Activated CD4-positive, CD25-positive, alpha-beta regulatory T cell treated with anti-CD3 and anti-CD28 coated beads, Interleukin-2, amount 50 U/mL, for 72 hours (primary cell): ENCODE measurements around the gene ASNS.

Experiments used
- DNase-seq: peaks from one replicate; pipeline ENCODE4 v3.0.0; 2021

ASNS gene

GRCh38 chr7:97842006-97842405 is 30.2 kb downstream of the ASNS start:
- DNase-seq: no peak

GRCh38 chr7:97835296-97836138 is 36.7 kb downstream of the ASNS start:
- DNase-seq: peak; percentile 48

GRCh38 chr7:97819161-97819560 is 53.0 kb downstream of the ASNS start:
- DNase-seq: no peak

DNA sequence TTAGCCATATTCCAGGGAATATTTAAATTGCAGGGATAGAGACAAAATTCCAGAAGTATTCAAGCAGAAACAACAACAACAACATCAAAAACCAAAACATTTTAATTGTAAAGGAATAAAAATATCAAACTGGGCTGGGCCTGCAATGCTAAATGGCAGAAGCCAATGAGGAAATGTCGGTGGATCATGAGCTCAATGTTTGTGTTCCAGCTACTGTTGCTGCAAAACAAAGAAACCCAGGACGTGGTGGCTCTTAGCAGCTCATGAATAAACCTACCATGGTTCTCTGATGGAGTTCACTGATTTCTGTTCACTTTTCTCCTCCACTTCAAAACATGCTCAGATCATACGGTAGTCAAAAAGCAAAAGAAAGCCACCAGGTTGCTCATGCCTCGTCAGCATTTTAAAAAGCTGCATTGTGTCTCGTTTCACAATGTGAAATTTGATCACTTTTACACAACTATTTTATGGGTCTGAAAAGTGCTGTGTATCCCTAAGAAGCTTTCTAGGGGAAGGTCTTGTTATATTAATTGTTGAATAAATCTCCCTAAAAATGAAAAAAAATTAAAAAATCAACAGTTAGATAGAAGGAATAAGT is 54.0 kb downstream of the ASNS start:
- no peak for DNase-seq
